B cell (primary cell): Measurements from ENCODE around the gene UHRF1. TPM values are rescaled to one million over a fixed set of nuclear protein-coding genes. Genes with fewer than 3 reads are reported as not detected.
"Not testable (repeated sequence)": the region's sequence is repeated elsewhere in the genome, so short reads cannot be mapped to it uniquely, and the experiment has no call there.

Experiments
- ATAC-seq: fragments of 200-7000 bp; cut with Tn5 transposase; one replicate; pipeline ENCODE4 v1.10.0; 2021; ENCODE audit warnings: low read depth, mild to moderate bottlenecking, moderate number of reproducible peaks, moderate library complexity
- CTCF ChIA-PET: fragments of 350-600 bp; sonication (Branson Sonifier 250); formaldehyde crosslinking; loops from one replicate; lab custom pipeline; 2021; ENCODE audit warnings: antibody characterized with exemption, inconsistent platforms; lab: Charles Lee
- POLR2A ChIA-PET: fragments of 350-600 bp; sonication (Branson Sonifier 250); formaldehyde crosslinking; loops from one replicate; lab custom pipeline; 2021; ENCODE audit warnings: antibody characterized with exemption; lab: Charles Lee
- DNase-seq: peaks from one replicate; pipeline ENCODE4 v3.0.0; 2013
- H2AFZ ChIP-seq: 2 replicates; pipeline ENCODE4 v1.6.1; 2012; ENCODE audit warnings: mild to moderate bottlenecking, low read depth, low read length; ENCODE audit not compliant: insufficient read depth, poor library complexity, severe bottlenecking
- H3K27ac ChIP-seq, 2 donors: 1 replicate in 1 of 2; 2 replicates in 1 of 2; pipeline ENCODE4 v1.5.1; 2012 to 2013; ENCODE audit warnings: low read length in 2 of 2, mild to moderate bottlenecking in 2 of 2, moderate library complexity in 1 of 2
- H3K27me3 ChIP-seq, 4 experiments: fragments of 200-600 bp in 1 of 4; sonication (generic) in 1 of 4; replicated peaks in 1 of 4; 1 replicate in 2 of 4; 2 replicates in 2 of 4; pipeline versions ENCODE4 v1.6.1 to v1.7.0; 2013 to 2016; ENCODE audit warnings: low read length in 3 of 4, mild to moderate bottlenecking in 2 of 4, mixed read lengths in 1 of 4, moderate library complexity in 1 of 4; ENCODE audit not compliant: insufficient read depth in 4 of 4, control insufficient read depth in 3 of 4; ENCODE audit errors: control extremely low read depth in 1 of 4
- H3K36me3 ChIP-seq, 2 experiments: replicated peaks in 1 of 2; 1 replicate in 1 of 2; 2 replicates in 1 of 2; pipeline versions ENCODE4 v1.6.1 to v1.7.1; 2013; ENCODE audit warnings: low read length in 1 of 2; ENCODE audit not compliant: insufficient read depth in 2 of 2, control insufficient read depth in 1 of 2; ENCODE audit errors: control extremely low read depth in 1 of 2, extremely low read depth in 1 of 2
- H3K4me1 ChIP-seq, 2 donors: fragments of 200-600 bp in 1 of 2; sonication (generic) in 1 of 2; 1 replicate in 1 of 2; 2 replicates in 1 of 2; pipeline versions ENCODE4 v1.5.1 to v1.6.1; 2013 to 2017; ENCODE audit warnings: low read length in 2 of 2; ENCODE audit not compliant: control insufficient read depth in 2 of 2, insufficient read depth in 2 of 2
- H3K4me2 ChIP-seq: replicated peaks from 2 replicates; pipeline ENCODE3; 2012; ENCODE audit warnings: mild to moderate bottlenecking, low read depth, low read length; ENCODE audit not compliant: poor library complexity, severe bottlenecking
- H3K4me3 ChIP-seq, 5 experiments: fragments of 200-600 bp in 1 of 5; sonication (generic) in 1 of 5; 1 replicate in 3 of 5; 2 replicates in 2 of 5; pipeline versions ENCODE4 v1.5.1 to v1.7.0; 2011 to 2016; ENCODE audit warnings: low read length in 4 of 5, mild to moderate bottlenecking in 4 of 5, low read depth in 2 of 5, control low read depth in 1 of 5, moderate library complexity in 1 of 5; ENCODE audit not compliant: insufficient read depth in 1 of 5; ENCODE audit errors: control extremely low read depth in 1 of 5, extremely low read depth in 1 of 5
- H3K79me2 ChIP-seq: fragments of 200-600 bp; sonication (generic); one replicate; pipeline ENCODE4 v1.6.0; 2016; ENCODE audit warnings: low read length; ENCODE audit not compliant: control insufficient read depth, insufficient read depth
- H3K9ac ChIP-seq: fragments of 200-600 bp; sonication (generic); 2 replicates; pipeline ENCODE4 v1.6.1; 2017; ENCODE audit warnings: mild to moderate bottlenecking, low read length, moderate library complexity
- H3K9me3 ChIP-seq, 3 donors: one replicate each; pipeline versions ENCODE4 v1.6.1 to v1.7.1; 2013; ENCODE audit warnings: low read length in 2 of 3; ENCODE audit not compliant: control insufficient read depth in 2 of 3, insufficient read depth in 1 of 3; ENCODE audit errors: control extremely low read depth in 1 of 3
- H4K20me1 ChIP-seq: 2 replicates; pipeline ENCODE4 v1.6.0; 2012; ENCODE audit warnings: mild to moderate bottlenecking, low read length; ENCODE audit not compliant: insufficient read depth, control insufficient read depth, poor library complexity, severe bottlenecking
- H3K27ac Mint-ChIP-seq: one replicate; pipeline ENCODE4 v1.8.0; 2021; ENCODE audit warnings: mixed read lengths
- H3K27me3 Mint-ChIP-seq: one replicate; pipeline ENCODE4 v1.8.0; 2021; ENCODE audit warnings: mixed read lengths
- H3K4me1 Mint-ChIP-seq: one replicate; pipeline ENCODE4 v1.8.0; 2021; ENCODE audit warnings: mixed read lengths
- H3K4me3 Mint-ChIP-seq: one replicate; pipeline ENCODE4 v1.8.0; 2021; ENCODE audit warnings: mixed read lengths
- H3K9me3 Mint-ChIP-seq: one replicate; pipeline ENCODE4 v1.8.0; 2022; ENCODE audit warnings: mixed read lengths; ENCODE audit not compliant: insufficient read depth
- CTCF ChIP-seq: fragments of 200-600 bp; IDR thresholded peaks from one replicate; pipeline ENCODE4 v1.8.0; 2022; ENCODE audit warnings: antibody characterized with exemption, mild to moderate bottlenecking
- EZH2 ChIP-seq: IDR thresholded peaks from 2 replicates; pipeline ENCODE4 v1.6.1; 2012; ENCODE audit warnings: borderline replicate concordance, low read depth, mild to moderate bottlenecking, moderate library complexity, low read length; ENCODE audit not compliant: insufficient read depth, poor library complexity, severe bottlenecking
- WGBS: methylation state at CpG from one replicate; pipeline ENCODE4 v1.1.5; 2013; ENCODE audit warnings: missing lambda C conversion rate; ENCODE audit not compliant: insufficient coverage; 5-methylcytosine and 5-hydroxymethylcytosine counted together
- intact Hi-C: fragments of 100-400 bp; cut with micrococcal nuclease; formaldehyde crosslinking; loops from one replicate; pipeline ENCODE4 v1.10.0; 2022
- polyA plus RNA-seq: library from polyadenylated mRNA; depleted of rRNA; stranded (reverse); fragments of >200 nt; gene quantifications from 2 replicates; pipeline ENCODE4 v1.2.3, GENCODE V29; 2012
- total RNA-seq, 2 donors: library from RNA; stranded (reverse); fragments of 120-200 nt in 1 of 2; gene quantifications; 1 replicate in 1 of 2; 2 replicates in 1 of 2; pipeline versions ENCODE4 v1.2.3 to v1.2.4, GENCODE V29; 2013 to 2022

Gene UHRF1
- total and polyA plus RNA-seq, 2 donors (not counting 1 experiment from before 2014, with no cell fraction given) = 0.32 to 0.55 TPM

GRCh38 chr19:4887803-4888202, 21.5 kb upstream of the UHRF1 start:
- H3K9me3 Mint-ChIP-seq, H3K27ac Mint-ChIP-seq, CTCF ChIA-PET, H2AFZ ChIP-seq, H3K27me3 ChIP-seq, H3K4me3 Mint-ChIP-seq, DNase-seq, intact Hi-C loops, H3K9me3 ChIP-seq, H3K9ac ChIP-seq, ATAC-seq, H3K36me3 ChIP-seq, H3K4me3 ChIP-seq, H3K79me2 ChIP-seq, H3K27me3 Mint-ChIP-seq, H3K27ac ChIP-seq, H3K4me1 Mint-ChIP-seq, H3K4me2 ChIP-seq, H4K20me1 ChIP-seq, H3K4me1 ChIP-seq: not testable (repeated sequence)
- POLR2A ChIA-PET = interaction anchor here (0.6 kb wide), 1 partner anchor 93 kb away, joined by 6 read pairs; no protein-coding TSS in a partner anchor
- no CpG with 5 or more reads among the region's 6 CpGs for WGBS

- no peaks in the 10 kb centered on the region for H3K9me3 Mint-ChIP-seq
- POLR2A ChIA-PET = interaction anchor here (0.7 kb wide), 1 partner anchor 21 kb away, joined by 11 read pairs; no protein-coding TSS in a partner anchor
- no peak overlapping the region for H3K4me3 ChIP-seq
Measured at GRCh38 chr19:4889034-4889815, 20.1 kb upstream of the UHRF1 start.

More at GRCh38 chr19:4889034-4889815, 20.1 kb upstream of the UHRF1 start:
- H2AFZ ChIP-seq = no peak overlapping the region
- no peaks in the 10 kb centered on the region for H3K27me3 ChIP-seq
- WGBS = 88% methylated on average over 5 of the region's 14 CpGs
- intact Hi-C loops = no loop called here
- H3K27ac ChIP-seq = no peak overlapping the region
- peaks cover 0 to 9% of the 10 kb centered on the region in 2 experiments for H3K36me3 ChIP-seq
- H3K9ac ChIP-seq = no peak overlapping the region
- no peaks in the 10 kb centered on the region for H4K20me1 ChIP-seq
- H3K79me2 ChIP-seq = peaks cover 10% of the 10 kb centered on the region
- DNase-seq (no peak), ATAC-seq (no peak)
- H3K9me3 ChIP-seq = no peaks in the 10 kb centered on the region
- Mint-ChIP-seq H3K27me3 (no peaks in the 10 kb centered on the region), H3K4me3 (no peak overlapping the region), H3K4me1 (no peaks in the 10 kb centered on the region), H3K27ac (no peak overlapping the region)
- TF ChIP-seq EZH2 (no peak), CTCF (no peak)
- CTCF ChIA-PET = no interaction called here
- no peaks in the 10 kb centered on the region for H3K4me1 ChIP-seq
- no peak overlapping the region for H3K4me2 ChIP-seq
